Astrocyte of the cerebellum (primary cell): ENCODE data around the gene ZNF521.

Experiments
- DNase-seq: peaks from one replicate; pipeline ENCODE4 v3.0.0-alpha.2; 2011; ENCODE audit warnings: low read depth
- H3K4me3 ChIP-seq: 2 replicates; pipeline ENCODE4 v1.5.1; 2011; ENCODE audit warnings: mild to moderate bottlenecking, low read depth, low read length, moderate library complexity
- CTCF ChIP-seq: IDR thresholded peaks from 2 replicates; pipeline ENCODE4 v1.5.1; 2012; ENCODE audit warnings: low read length, low read depth, moderate library complexity, mild to moderate bottlenecking; ENCODE audit errors: missing control alignments
- in situ Hi-C: cut with HindIII; loops from 2 replicates; pipeline ENCODE4 v1.10.0; 2017; ENCODE audit warnings: low sequenced_read_pairs

ZNF521 gene

DNA sequence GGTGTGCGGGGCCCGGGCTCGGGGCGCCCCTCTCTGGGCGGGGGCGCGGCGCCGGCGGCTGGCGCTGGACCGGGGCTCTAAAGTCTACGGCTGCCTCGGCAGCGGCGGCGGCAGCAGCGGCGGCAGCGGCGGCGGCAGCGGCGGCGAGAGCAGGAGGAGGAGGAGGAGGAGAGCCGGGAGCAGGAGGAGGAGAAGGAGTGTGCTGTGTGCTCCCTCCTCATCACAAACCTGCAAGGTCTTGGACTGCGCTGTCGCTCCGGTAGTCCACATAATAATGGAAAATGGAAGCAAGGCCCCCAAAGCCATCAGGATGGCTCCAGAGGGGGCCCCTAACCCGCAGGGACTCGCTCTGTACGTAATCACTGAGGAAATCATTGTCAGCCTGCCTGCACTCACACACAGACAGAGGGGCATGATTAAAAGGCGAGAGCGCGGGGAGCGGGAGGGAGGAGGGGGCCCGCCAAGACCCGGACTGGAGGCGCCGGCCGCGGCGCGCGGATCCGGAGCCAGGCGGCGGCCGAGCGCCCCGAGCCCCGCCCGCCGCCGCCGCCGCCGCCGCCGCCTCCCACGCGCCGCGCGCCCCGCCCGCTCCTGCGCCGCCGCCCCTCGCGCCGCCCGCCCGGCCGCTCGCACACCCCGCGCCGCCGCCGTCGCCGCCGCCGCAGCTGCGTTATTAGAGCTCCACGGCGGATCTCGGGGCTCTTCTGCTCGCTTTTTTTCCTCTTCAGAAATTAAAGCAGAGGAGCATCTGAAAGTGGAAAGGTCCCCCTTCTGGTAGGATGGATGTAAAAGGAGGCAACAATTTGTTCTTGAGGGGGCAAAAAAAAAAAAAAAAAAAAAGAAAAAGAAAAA lies at the start of gene ZNF521:
Gene ZNF521 (minus strand): TSS at position 390 of the 852 bp plus-strand sequence. CDS start 1,220 bp downstream, outside the sequence.
- in situ Hi-C loops, result loop anchor here (5.0 kb wide), 1 partner anchor 475 kb away; no protein-coding TSS in a partner anchor
- H3K4me3 ChIP-seq, result peak within 1 kb of the TSS; percentile 90
- DNase-seq, result peak; percentile 79
- TF ChIP-seq CTCF, result peak; percentile 40

DNA sequence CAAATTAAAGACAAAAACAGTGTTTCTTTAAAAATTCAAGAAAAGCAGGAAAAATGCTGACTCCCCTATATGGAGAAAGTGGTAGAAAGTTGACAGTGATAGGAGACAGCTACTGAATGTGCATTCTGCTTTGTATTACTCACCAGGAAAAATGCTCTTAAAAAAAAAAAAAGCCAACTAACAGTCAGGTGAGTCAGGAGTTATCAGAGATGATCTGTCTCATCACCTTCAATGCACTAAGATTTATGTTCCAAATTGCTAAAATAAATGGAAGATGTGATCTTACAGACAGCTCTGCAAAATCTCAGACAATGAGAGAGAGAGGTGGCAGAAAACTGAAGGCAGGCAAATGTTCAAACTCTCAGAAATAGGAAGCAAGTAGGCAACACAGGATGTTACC lies 47.6 kb upstream of the ZNF521 start:
- in situ Hi-C loops, result no loop called here
- no peak overlapping the region for H3K4me3 ChIP-seq
- no peak for DNase-seq
- no peak for TF ChIP-seq CTCF

GRCh38 chr18:25392192-25392591 lies 40.2 kb upstream of the ZNF521 start:
- H3K4me3 ChIP-seq, result no peak overlapping the region
- DNase-seq, result no peak
- in situ Hi-C loops, result no loop called here
- TF ChIP-seq CTCF, result no peak

DNA sequence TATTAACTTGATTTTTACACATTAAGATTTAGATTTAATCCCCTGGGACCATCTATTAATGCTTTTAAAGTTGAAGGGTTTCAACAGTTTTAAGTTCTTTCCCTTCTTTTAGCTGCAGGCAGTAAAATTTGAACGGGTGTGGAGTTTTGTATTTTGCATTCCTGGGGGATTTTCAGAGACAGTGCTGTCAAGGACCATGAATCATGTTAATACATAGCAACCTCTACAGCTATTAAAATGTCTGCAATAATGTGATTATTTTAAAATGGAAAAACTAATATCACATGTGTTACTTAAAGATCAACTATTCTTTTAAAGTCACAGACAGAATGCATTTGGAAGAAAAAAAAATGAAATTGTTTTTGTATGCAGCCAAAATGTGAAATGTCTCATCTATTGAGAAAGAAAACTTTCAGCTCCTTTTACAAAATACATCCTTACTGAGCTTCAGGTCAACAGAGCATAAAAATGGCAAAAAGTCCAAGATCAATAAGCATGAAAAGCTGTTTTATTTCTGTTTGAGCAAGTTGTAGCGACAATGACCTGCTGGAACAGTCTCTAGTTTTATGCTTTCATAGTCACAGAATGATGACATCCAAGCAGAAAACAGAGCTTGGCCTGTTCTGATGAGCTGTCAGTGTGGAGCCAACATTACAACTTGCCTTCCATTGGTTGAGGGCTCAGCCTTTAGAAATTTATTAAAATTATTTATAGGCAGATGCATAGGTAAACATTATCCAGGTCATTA lies 21.6 kb upstream of the ZNF521 start:
- no peak for TF ChIP-seq CTCF
- H3K4me3 ChIP-seq, result no peak overlapping the region
- DNase-seq, result no peak
- in situ Hi-C loops, result no loop called here

GRCh38 chr18:25370391-25370790 lies 18.4 kb upstream of the ZNF521 start:
- in situ Hi-C loops, result no loop called here
- DNase-seq, result no peak
- no peak overlapping the region for H3K4me3 ChIP-seq
- no peak for TF ChIP-seq CTCF

DNA sequence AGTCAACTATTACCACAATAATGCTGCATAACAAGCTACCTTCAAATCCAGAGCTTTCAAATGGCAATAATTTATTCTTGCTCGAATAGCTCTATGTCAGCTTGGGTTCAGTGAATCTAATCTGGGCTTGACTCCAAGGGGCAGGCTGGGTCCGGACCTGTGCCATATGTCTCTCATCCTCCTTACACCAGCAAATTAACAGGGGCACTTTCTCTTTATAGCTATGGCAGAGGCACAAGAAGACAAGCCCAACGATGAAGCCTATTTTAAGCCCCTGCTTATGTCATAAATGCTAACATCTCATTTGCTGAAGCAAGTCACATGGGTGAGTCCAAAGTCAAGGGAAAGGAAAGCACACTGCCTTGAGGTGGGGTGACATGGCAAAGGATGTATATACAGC lies 13.3 kb upstream of the ZNF521 start:
- no peak for TF ChIP-seq CTCF
- H3K4me3 ChIP-seq, result no peak overlapping the region
- in situ Hi-C loops, result no loop called here
- DNase-seq, result no peak
